Stimulated activated CD4-positive, alpha-beta T cell treated with anti-CD3 and anti-CD28 coated beads, TNF-alpha, amount 100 ng/mL, for 4 hours (primary cell): Measurements from ENCODE around the gene HOGA1.
"Not testable (repeated sequence)": the region's sequence is repeated elsewhere in the genome, so short reads cannot be mapped to it uniquely, and the experiment has no call there.

Experiments
- DNase-seq, 3 experiments: peaks; one replicate each; pipeline ENCODE4 v3.0.0-alpha.2; 2020; ENCODE audit warnings: low read depth in 3 of 3

HOGA1 gene

DNA sequence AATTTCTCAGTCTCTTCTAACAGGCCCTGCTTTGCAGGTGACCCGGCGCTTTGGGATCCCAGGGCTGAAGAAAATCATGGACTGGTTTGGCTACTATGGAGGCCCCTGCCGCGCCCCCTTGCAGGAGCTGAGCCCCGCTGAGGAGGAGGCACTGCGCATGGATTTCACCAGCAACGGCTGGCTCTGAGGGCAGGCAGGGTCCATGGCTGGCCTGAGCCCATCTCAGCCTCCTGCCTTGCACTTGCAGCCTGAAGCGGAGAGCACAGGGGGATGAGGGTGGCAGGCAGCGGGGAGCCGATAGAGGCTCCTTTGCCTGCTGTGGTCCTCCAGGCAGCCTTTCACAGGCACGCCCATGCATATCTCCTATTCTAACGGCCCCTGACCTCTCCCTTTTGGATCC, 27.3 kb downstream of the HOGA1 start:
- DNase-seq = no peak

DNA sequence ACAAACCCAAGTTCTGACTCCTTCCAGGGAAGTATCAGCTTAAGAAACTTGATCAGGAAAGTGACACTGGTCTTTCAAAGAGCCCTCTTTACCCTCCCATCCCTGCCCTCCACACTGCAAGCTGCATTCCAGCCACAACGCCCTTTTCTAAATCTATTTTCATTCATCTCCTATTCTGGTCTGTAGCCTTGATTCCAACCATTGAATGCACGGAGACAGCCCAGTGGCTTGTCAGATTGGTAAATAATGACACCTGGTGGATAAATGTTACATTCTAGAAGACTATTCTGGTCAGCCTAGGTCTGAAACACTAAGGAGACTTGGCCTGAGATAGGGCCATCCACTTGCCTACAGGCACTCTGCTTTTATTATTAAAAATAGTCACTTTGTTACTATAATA, 28.2 kb downstream of the HOGA1 start:
- no peak for DNase-seq

DNA sequence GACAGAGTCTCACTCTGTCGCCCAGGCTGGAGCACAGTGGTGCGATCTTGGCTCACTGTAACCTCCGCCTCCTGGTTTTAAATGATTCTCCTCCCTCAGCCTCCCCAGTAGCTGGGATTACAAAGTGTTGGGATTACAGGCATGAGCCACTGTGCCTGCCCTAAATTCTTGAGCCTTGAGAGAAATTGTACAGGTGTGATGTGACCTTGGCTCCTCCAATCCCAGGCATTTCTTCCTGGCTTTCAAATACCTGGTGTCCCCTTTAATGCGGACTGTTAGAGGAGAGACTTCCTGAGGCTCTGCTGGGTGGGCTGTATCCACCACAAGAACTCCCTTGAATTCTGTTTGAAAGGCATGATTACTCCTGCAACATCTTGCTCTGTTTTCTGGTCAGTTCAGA, 34.1 kb downstream of the HOGA1 start:
- DNase-seq = no peak

DNA sequence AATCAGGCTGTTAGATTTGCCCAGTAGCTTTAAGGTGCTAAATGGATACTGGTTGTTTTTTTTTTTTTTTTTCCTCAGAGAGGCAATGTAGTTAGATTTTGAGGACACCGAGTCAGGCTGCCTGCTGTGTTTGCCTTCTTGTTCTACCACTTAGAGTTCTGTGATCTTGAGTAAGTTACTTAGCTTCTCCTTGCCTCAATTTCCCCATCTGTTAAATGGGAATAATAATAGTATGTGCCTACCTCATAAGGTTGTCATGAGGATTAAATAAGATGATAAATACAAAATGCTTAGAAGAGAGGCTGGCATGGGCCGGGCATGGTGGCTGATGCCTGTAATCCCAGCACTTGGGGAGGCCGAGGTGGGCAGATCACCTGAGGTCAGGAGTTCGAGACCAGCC, 34.5 kb downstream of the HOGA1 start:
- DNase-seq = no peak

DNA sequence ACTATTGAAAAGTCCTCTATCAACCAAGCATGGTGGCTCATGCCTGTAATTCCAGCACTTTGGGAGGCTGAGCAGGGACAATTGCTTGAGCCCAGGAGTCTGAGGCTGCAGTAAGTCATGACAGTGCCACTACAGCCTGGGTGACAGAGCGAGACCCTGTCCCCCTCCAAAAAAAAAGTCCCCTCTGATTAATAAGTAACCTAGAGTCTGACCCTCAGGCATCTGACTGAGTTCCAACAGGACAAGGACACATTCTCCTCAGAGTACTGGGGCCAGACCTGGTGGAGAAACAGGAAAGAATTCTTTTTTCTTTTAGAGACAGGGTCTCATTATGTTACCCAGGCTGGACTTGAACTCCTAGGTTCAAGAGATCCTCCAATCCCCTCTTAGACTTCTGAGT, 39.1 kb downstream of the HOGA1 start:
- DNase-seq = no peak

DNA sequence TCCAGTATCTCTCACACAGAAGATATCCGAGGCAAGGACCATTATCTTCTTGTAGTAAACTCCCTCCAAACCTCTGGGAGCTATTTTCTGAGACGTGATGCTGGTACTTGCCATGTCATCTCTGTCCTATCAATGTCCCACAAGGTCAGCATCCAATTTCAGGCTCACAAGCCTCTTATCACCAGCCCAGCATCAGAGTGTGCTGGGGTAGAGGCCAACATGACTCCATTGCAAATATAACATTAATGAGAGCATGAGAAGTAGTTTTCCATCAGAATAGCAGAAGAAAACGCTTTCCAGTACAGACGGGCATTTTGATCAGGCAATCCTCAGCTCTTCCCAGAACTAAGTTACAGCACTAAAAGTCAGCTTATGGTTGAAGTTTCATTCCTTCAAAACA, 43.5 kb downstream of the HOGA1 start:
- DNase-seq = no peak

DNA sequence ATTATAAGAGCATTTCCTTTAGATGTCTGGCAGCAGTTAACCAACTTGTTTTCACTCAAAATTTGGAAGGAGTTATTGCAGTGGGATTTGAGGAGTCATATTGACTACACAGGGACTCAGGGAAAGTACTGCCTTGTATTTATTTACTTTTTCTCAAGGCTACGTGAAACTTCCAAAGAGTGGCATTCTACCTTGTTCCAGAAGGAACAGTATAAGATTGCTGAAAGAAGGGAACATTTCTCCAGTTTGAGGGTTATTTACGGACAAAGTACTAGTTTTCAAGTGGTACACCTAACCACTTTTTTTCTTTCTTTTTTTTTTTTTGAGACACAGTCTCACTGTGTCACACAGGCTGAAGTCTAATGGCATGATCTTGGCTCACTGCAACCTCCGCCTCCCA, 44.0 kb downstream of the HOGA1 start:
- DNase-seq = no peak

DNA sequence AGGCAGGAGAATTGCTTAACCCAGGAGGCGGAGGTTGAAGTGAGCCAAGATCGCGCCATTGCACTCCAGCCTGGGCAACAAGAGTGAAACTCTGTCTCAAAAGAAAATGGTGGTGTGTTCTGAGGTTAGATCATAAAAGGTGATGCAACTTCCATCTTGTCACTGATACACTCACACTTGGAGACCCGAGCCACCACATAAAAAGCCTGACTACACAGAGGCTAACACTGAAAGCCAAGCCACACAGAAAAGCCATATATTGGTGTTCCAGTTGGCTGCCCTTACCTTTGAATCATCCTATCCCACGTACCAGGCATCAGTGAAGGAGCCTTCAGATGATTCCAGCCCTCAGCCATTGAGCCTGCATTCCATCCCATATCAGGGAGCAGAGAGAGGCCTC, 45.1 kb downstream of the HOGA1 start:
- no peak for DNase-seq

DNA sequence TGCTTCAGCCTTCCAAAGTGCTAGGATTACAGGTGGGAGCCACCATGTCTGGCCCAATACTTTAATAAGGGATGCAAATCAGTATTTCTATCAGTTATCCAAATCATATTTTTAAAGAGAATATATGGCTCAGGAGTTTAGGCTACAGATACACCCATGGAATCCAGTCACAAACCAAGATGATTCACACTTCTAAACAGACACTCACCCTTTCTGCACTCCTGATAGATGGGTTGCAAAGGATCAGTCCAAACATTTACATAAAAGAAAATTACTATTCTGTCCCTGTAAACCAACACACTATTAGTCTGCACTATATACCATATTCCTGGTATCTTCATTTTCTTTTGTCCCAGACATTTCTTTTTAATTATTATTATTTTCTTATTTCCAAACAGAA, 46.9 kb downstream of the HOGA1 start:
- no peak for DNase-seq

DNA sequence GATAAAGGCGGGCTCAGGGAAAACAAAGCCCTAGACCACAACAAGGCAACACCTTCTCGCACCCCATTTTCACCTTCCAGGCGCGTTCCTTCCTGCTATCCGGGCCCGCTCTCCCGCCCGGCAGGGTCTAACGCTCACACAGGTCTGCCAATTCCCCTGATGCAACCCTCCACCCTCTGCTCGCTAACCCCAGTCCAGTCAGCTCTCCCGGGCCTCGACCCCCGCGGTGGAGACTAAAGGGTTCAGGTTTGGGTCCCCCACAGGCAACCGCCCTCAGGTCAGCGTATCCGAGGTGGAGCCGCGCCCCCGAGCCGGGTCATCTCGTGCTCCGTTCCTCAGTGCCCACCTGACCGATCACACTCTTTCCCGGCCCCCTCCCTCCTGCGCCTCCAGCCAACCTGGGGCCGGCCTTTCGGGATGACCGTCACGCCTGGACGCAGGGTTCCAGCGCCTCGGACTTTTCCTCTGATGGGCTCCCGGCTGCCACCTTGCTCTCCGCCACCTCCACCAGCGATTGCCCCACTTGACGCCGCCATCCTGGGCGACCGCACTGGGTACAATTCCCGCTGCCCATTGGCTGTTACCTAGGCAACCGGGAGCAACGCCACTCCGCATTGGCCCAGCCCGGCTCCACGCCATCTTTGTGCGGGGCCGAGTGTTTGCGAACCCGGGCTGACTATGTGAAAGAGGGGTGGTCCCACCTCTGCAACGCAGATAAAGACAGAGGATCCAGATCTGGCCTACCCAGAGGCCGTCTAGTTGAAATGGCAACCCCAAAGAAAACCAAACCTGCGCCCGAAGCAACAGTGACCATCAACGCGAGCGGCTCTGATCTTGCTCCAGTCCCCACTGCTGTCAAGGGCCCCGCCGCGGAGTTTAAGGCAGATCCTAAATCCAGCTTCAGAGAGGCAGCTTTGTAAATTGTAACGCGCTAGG, 49.0 kb downstream of the HOGA1 start, which contains the start of gene MORN4:
TSS of gene MORN4 (minus strand) at position 552 of the 936 bp plus-strand sequence. CDS start 13,847 bp downstream, outside the sequence.
- peak; percentile 69 to 85 (median 78) for DNase-seq

DNA sequence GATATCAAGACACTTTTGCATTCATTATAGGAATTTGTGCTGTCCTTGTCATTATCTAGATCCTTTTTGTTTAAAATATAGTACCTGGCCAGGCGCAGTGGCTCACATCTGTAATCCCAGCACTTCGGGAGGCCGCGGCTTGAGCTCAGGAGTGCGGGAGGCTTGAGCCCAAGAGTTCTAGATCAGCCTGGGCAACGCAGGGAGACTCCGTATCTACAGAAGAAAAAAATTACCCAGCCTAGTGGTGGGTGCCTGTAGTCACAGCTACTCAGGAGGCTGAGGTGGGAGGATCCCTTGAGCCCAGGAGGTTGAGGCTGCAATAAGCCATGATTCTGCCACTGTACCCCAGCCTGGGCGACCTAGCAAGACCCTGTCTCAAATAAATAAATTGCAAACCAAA, 49.7 kb downstream of the HOGA1 start:
- DNase-seq = no peak

DNA sequence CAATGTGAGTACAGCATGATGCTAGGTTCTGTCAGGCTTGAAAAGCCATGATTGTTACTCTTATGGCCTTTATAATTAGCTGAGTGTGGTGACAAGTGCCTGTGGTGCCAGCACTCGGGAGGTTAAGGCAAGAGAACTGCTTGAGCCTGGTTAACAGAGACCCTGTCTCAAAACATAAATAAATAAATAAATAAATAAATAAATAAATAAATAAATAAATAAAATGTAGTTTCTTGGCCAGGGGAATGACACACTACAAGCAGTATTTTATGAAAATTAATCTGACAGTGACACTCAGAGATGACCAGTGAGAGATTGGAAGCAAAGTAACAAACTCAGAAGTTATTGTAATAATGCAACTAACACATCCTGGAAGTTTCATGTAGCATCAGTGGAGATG, 51.4 kb downstream of the HOGA1 start:
- DNase-seq = no peak

DNA sequence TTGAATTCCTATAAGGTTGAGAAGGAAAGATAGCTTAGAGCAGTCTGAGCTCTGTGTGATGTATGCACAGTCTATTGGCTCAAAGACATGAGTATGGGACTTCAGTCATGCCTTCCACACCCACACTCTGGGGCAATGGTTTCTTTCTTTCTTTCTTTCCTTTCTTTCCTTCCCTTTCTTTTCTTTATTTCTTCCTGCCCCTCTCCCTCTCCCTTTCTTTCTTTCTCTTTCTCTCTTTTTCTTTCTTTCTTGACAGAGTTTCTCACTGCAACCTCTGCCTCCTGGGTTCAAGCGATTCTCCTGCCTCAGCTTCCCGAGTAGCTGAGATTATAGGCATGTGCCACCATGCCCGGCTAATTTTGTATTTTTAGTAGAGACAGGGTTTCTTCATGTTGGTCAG, 54.9 kb downstream of the HOGA1 start:
- DNase-seq = not testable (repeated sequence)

DNA sequence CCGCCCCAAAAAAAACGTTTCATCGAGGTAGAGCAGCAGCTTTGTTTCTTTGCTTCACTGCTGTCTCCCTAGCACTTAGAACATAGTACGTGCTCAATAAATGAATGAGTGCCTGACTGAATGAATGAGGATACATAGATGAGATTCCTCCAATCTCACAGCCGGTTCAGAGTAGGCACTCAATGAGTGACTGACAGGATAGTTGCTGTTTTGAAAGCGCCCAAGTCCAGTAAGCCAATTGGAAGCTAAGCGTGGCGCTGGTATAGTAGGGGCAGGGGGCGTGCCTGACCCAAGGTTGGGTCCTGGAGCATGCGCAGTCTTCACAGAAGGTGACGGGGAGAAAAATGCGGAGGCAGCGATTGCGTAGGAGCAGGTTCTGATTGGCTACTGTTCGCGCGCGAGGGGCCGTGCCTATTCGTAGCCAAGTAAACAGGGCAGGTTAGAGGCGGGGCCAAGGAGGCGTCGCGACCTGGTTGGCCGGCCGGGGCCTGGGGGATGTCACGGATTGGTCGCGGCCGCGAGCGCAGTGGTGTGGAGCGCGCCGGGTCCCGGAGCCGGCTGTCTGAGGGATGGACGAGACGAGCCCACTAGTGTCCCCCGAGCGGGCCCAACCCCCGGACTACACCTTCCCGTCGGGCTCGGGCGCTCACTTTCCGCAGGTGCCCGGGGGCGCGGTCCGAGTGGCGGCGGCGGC, 56.1 kb downstream of the HOGA1 start, which contains the start of gene PI4K2A:
TSS of gene PI4K2A (plus strand) at position 498 of the 694 bp plus-strand sequence. CDS start at position 570, 72 bp downstream.
- DNase-seq = peak; percentile 92 to 99 (median 98)

DNA sequence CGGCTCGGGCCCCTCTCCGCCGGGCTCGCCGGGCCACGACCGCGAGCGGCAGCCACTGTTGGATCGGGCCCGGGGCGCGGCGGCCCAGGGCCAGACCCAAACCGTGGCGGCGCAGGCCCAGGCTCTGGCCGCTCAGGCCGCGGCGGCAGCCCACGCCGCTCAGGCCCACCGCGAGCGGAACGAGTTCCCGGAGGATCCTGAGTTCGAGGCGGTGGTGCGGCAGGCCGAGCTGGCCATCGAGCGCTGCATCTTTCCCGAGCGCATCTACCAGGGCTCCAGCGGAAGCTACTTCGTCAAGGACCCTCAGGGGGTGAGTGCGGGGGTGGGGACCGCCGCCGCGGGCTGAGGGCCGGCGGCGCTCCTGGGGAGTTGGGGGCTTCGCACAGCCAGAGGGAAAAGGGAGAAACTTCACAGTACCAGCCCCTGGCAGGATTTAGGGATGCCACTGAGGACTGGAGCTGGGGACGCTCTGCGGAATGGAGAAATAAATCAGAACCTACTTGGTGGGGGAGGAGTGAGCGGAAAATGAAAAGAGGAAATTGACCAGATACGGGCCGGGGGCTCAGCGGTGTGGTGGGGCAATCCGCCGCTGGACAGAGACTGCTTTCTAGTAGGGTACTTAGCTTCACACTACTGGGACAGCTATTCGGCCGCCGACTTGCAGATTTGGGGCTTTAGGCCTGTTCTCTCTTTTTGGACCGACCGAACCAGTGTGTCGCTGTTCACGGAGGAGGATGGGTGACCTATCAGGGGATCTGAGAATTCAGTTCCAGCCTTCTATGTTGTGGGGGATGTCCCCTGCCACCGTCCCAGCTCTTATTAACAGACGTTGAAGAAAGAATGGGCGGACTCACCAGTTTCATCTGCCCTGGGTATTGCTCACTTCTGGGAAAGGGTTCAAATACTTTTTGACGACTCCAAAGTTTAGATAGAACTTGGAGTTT, 57.0 kb downstream of the HOGA1 start:
- DNase-seq = peak in 1 of 3 experiments; percentile 5

DNA sequence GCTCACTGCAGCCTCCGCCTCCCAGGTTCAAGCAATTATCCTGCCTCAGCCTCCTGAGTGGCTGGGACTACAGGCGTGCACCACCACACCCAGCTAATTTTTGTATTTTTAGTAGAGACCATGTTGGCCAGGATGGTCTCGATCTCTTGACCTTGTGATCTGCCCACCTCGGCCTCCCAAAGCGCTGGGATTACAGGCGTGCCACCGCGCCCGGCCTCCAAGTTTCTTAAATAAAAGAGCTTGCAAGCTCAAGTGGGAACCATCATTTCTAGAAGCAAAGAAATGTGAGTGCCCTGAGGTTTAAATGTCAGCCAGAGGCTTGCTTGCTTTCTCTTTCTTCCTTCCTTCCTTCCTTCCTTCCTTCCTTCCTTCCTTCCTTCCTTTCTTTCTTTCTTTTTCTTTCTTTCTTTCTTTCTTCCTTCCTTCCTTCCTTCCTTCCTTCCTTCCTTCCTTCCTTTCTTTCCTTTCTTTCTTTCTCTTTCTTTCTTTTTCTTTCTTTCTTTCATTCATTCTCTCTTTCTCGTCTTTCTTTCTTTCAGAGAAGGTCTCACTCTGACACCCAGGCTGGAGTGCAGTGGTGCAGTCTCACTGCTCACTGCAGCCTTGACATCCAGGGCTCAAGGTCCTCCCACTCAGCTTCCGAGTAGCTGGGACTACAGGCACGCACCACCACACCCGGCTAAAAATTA, 58.4 kb downstream of the HOGA1 start:
- not testable (repeated sequence) for DNase-seq

DNA sequence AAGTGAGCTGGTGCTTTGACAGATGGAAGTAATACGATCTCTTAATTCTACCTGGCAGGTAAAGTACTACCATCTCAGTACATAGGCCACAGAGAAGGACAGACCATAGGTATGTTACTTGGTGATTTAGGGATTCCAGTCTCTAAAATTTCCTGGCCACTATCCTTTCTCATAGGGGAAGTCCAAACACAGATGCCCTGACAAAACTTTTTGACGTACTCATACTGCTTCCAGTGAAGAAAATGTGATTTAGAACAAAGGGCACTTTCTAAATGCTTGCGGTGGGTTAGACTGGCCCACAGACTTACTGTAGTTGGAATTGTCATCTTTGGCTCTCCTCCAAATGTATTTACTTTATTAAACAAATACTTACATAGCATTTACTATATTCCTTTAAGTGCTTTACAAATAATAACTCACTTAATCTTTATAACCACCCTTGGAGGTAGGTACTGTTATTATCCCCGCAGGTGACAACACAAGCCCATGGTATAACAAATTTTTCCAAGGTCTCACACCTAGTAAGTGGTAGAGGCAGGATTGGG, 59.3 kb downstream of the HOGA1 start:
- DNase-seq = no peak

DNA sequence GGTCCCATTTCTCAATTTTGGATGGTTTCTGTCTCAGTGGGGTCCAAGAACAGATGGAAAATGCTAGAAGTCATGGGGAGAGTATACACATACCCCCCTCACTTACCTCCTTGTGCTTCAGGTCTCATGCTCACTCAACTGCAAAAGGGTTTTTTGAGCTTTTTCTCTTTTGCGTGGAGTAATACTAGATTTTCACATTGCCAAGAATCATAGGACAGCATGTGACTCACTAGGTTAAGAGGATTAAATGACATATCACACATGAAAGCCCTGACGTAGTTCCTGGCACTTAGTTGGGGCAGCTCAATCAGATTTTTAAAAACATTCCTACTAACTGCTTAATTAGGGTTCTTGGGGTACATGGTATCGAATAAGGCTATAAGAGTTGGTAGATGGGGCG, 60.7 kb downstream of the HOGA1 start:
- DNase-seq = no peak

DNA sequence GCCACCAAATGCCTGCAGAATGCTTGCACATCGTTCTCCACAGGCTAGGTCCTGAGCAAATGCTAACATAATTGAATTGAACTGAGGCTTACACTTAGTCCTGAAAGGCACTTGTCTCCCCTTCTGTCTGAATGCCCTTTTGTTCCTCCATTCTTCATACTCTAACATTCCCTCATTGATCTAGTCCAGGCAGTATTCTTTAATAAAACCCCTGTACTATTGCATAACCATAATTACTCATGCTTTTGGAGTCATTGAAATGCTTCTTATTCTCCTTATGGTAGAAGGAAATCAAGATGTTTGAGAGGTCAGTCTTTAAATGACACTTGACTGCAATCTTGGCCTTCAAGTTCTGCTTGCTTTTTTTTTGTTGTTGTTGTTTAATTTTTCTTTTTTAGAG, 63.4 kb downstream of the HOGA1 start:
- DNase-seq = no peak

DNA sequence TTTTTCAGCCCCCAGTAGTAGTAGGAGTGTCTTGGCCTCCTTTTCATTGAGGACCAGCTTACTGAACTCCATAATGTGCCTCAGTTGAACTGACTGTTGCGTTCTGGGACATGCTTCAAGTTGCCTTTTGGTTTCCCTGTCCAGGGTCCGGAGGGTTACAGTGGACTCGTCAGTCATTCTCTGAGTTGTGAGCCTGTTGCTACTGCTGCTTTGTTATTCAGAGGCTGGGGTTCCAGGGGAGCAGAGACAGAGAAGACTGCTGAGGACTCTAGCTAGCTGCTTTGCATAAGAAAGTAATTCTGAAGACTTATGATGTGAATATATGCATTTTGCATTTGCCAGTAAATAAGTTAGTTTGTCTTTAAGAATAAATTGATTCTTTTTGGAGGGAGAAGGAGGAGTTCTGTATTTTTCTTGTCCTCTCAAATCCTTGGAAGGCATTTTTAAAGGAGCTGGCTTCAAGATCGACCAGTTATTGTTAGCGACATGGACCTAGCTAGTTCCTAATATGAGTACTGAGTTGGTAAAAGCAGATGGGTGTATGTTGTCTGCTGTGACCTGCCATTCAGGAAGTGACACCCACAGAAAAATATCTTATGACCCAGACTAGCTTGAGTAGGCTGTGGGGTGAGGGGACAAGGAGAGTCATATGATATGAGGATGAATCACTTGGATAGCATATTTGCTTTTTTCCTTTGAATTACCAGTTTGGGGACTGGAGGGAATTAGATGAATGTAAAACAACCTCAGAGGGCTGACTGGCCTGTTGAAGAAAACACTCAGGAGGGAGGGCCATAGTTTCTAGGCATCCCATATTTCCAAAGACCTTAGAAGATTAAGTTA, 64.6 kb downstream of the HOGA1 start:
- peak in 1 of 3 experiments; percentile 23 for DNase-seq
